ENCODE data around the gene SUMO4. TPM values are rescaled to one million over a fixed set of nuclear protein-coding genes. Genes with fewer than 3 reads are reported as not detected.

SUMO4 gene
- total RNA-seq, 6 experiments from 2014 or later: 0.28 to 0.63 (median 0.32) TPM

GRCh38 chr6:149422581-149422980, 22.5 kb downstream of the SUMO4 start:
- Mint-ChIP-seq H3K27me3 (ENCODE audit: insufficient read depth) (peaks cover 8% of the 10 kb centered on the region), H3K36me3 (ENCODE audit: low read depth) (no peaks in the 10 kb centered on the region), H3K27ac (no peak overlapping the region), H3K4me3 (no peak overlapping the region), H3K9me3 (no peaks in the 10 kb centered on the region), H3K4me1 (ENCODE audit: low read depth) (peaks cover 13% of the 10 kb centered on the region)
- no peak for DNase-seq
- TF ChIP-seq CTCF (IDR thresholded peaks at IDR 0.05): no peak

GRCh38 chr6:149423964-149424440, 23.9 kb downstream of the SUMO4 start:
- no peak for TF ChIP-seq CTCF (IDR thresholded peaks at IDR 0.05)
- H3K27me3 Mint-ChIP-seq (ENCODE audit: insufficient read depth): peaks cover 12% of the 10 kb centered on the region
- H3K9me3 Mint-ChIP-seq: no peaks in the 10 kb centered on the region
- no peaks in the 10 kb centered on the region for H3K36me3 Mint-ChIP-seq (ENCODE audit: low read depth)
- no peak for DNase-seq
- peak overlapping the region; percentile 52 for H3K4me3 Mint-ChIP-seq
- H3K4me1 Mint-ChIP-seq (ENCODE audit: low read depth): peaks cover 13% of the 10 kb centered on the region
- H3K27ac Mint-ChIP-seq: peak overlapping the region; percentile 24; the same call in 1 of the 2 replicates

GRCh38 chr6:149425224-149425623, 25.2 kb downstream of the SUMO4 start:
- Mint-ChIP-seq H3K4me1 (ENCODE audit: low read depth) (peaks cover 13% of the 10 kb centered on the region), H3K4me3 (no peak overlapping the region)
- TF ChIP-seq CTCF (IDR thresholded peaks at IDR 0.05): no peak

GRCh38 chr6:149425754-149426153, 25.7 kb downstream of the SUMO4 start:
- H3K4me1 Mint-ChIP-seq (ENCODE audit: low read depth): peaks cover 13% of the 10 kb centered on the region
- H3K27me3 Mint-ChIP-seq (ENCODE audit: insufficient read depth): peaks cover 13% of the 10 kb centered on the region
- H3K9me3 Mint-ChIP-seq: no peaks in the 10 kb centered on the region
- no peak overlapping the region for H3K4me3 Mint-ChIP-seq
- H3K36me3 Mint-ChIP-seq (ENCODE audit: low read depth): no peaks in the 10 kb centered on the region
- DNase-seq: no peak
- TF ChIP-seq CTCF (IDR thresholded peaks at IDR 0.05): no peak
- no peak overlapping the region for H3K27ac Mint-ChIP-seq

More at GRCh38 chr6:149425224-149425623, 25.2 kb downstream of the SUMO4 start:
- no peaks in the 10 kb centered on the region for H3K9me3 Mint-ChIP-seq
- H3K36me3 Mint-ChIP-seq (ENCODE audit: low read depth): no peaks in the 10 kb centered on the region
- DNase-seq: no peak
- no peak overlapping the region for H3K27ac Mint-ChIP-seq
- peaks cover 13% of the 10 kb centered on the region for H3K27me3 Mint-ChIP-seq (ENCODE audit: insufficient read depth)

GRCh38 chr6:149428606-149429005, 28.5 kb downstream of the SUMO4 start:
- H3K9me3 Mint-ChIP-seq: no peaks in the 10 kb centered on the region

More at GRCh38 chr6:149428606-149429005, 28.5 kb downstream of the SUMO4 start:
- Mint-ChIP-seq H3K27me3 (ENCODE audit: insufficient read depth) (peaks cover 13% of the 10 kb centered on the region), H3K4me3 (no peak overlapping the region), H3K4me1 (ENCODE audit: low read depth) (peaks cover 17% of the 10 kb centered on the region), H3K36me3 (ENCODE audit: low read depth) (no peaks in the 10 kb centered on the region), H3K27ac (no peak overlapping the region)
- no peak for DNase-seq
- no peak for TF ChIP-seq CTCF (IDR thresholded peaks at IDR 0.05)

Data from HFFc6 (cell line).